Fibroblast of lung (primary cell): ENCODE measurements around the gene IGSF9. TPM values are rescaled to one million over a fixed set of nuclear protein-coding genes. Genes with fewer than 3 reads are reported as not detected.
A peak's percentile ranks its signal among the peaks of the same experiment; 100 is the strongest.
"Not testable (repeated sequence)": the region's sequence is repeated elsewhere in the genome, so short reads cannot be mapped to it uniquely, and the experiment has no call there.

ENCODE experiments used
- DNase-seq, 2 donors: peaks; one replicate each; pipeline versions ENCODE4 v3.0.0 to v3.0.0-alpha.2; 2010; ENCODE audit warnings: low read depth in 2 of 2
- H2AFZ ChIP-seq: 2 replicates; pipeline ENCODE4 v1.5.1; 2012; ENCODE audit warnings: low read length, control low read depth, inconsistent platforms
- H3K27ac ChIP-seq: 2 replicates; pipeline ENCODE4 v1.5.1; 2011; ENCODE audit warnings: low read length, control low read depth; ENCODE audit not compliant: insufficient read depth
- H3K27me3 ChIP-seq: 2 replicates; pipeline ENCODE4 v1.5.1; 2011; ENCODE audit warnings: mild to moderate bottlenecking, low read length; ENCODE audit not compliant: control insufficient read depth, insufficient read depth
- H3K36me3 ChIP-seq: 2 replicates; pipeline ENCODE4 v1.5.1; 2011; ENCODE audit warnings: low read length; ENCODE audit not compliant: control insufficient read depth, insufficient read depth
- H3K4me1 ChIP-seq: 2 replicates; pipeline ENCODE4 v1.5.1; 2011; ENCODE audit warnings: low read length; ENCODE audit not compliant: control insufficient read depth, insufficient read depth; ENCODE audit errors: extremely low read depth
- H3K4me2 ChIP-seq: 2 replicates; pipeline ENCODE4 v1.5.1; 2011; ENCODE audit warnings: low read length, control low read depth; ENCODE audit not compliant: insufficient read depth; ENCODE audit errors: extremely low read depth
- H3K4me3 ChIP-seq, 4 experiments: fragments of 200-600 bp in 1 of 4; sonication (generic) in 1 of 4; replicated peaks in 1 of 4; 2 replicates each; pipeline ENCODE4 v1.5.1; 2011 to 2016; ENCODE audit warnings: low read length in 4 of 4, low read depth in 3 of 4, mild to moderate bottlenecking in 3 of 4, control low read depth in 2 of 4, inconsistent platforms in 1 of 4, mixed read lengths in 1 of 4; ENCODE audit not compliant: insufficient read depth in 1 of 4; ENCODE audit errors: control extremely low read depth in 1 of 4
- H3K79me2 ChIP-seq: 2 replicates; pipeline ENCODE4 v1.5.1; 2012; ENCODE audit warnings: mild to moderate bottlenecking, low read length, inconsistent platforms; ENCODE audit not compliant: control insufficient read depth, insufficient read depth
- H3K9ac ChIP-seq: 2 replicates; pipeline ENCODE4 v1.5.1; 2011; ENCODE audit warnings: mild to moderate bottlenecking, low read length, control low read depth; ENCODE audit not compliant: insufficient read depth
- H3K9me3 ChIP-seq: 2 replicates; pipeline ENCODE4 v1.5.1; 2012; ENCODE audit warnings: low read depth, low read length; ENCODE audit not compliant: control insufficient read depth, insufficient read depth
- H4K20me1 ChIP-seq: 2 replicates; pipeline ENCODE4 v1.5.1; 2011; ENCODE audit warnings: low read length; ENCODE audit not compliant: control insufficient read depth, insufficient read depth; ENCODE audit errors: extremely low read depth
- CTCF ChIP-seq, 2 donors: IDR thresholded peaks in 1 of 2; conservative IDR thresholded peaks in 1 of 2; 1 replicate in 1 of 2; 2 replicates in 1 of 2; pipeline ENCODE4 v1.5.1; 2011 to 2012; ENCODE audit warnings: low read length in 2 of 2, control low read depth in 1 of 2, inconsistent platforms in 1 of 2, low read depth in 1 of 2, mild to moderate bottlenecking in 1 of 2
- EZH2 ChIP-seq: IDR thresholded peaks from 2 replicates; pipeline ENCODE4 v1.5.1; 2012; ENCODE audit warnings: low read length, control low read depth, mild to moderate bottlenecking; ENCODE audit errors: missing control alignments
- polyA plus RNA-seq, 2 donors: library from polyadenylated mRNA; depleted of rRNA in 1 of 2; stranded (reverse) in 1 of 2; unstranded in 1 of 2; fragments of >200 nt; gene quantifications; 2 replicates each; pipeline ENCODE4 v1.2.1, GENCODE V29; 2011 to 2012; ENCODE audit warnings: missing spikeins in 1 of 2
- total RNA-seq: library from RNA; depleted of rRNA; stranded (reverse); fragments of >200 nt; gene quantifications from 2 replicates; pipeline ENCODE4 v1.2.1, GENCODE V29; 2014

Gene IGSF9
- total and polyA plus RNA-seq, 2 donors (not counting 1 experiment from before 2014, with no cell fraction given), result under 0.01 TPM; not detected in 1

GRCh38 chr1:159900755-159901360 is 44.6 kb downstream of the IGSF9 start:
- Histone ChIP-seq H3K79me2 (no peaks in the 10 kb centered on the region), H3K27ac (no peak overlapping the region), H2AFZ (no peak overlapping the region), H3K27me3 (no peaks in the 10 kb centered on the region), H4K20me1 (no peaks in the 10 kb centered on the region), H3K4me3 (no peak overlapping the region), H3K36me3 (no peaks in the 10 kb centered on the region), H3K4me2 (no peak overlapping the region), H3K4me1 (peaks cover 3% of the 10 kb centered on the region), H3K9me3 (no peaks in the 10 kb centered on the region), H3K9ac (no peak overlapping the region)
- TF ChIP-seq EZH2 (no peak), CTCF (conservative IDR thresholded peaks at IDR 0.05 in 1 of 2, IDR thresholded peaks at IDR 0.05 in 1 of 2; ENCODE audit: low read depth in 1 of 2, low read length in 2 of 2) (no peak)
- DNase-seq, result no peak

GRCh38 chr1:159900086-159900680 is 45.2 kb downstream of the IGSF9 start, which contains the start of gene CFAP45:
Gene CFAP45 (minus strand): TSS chr1:159900165. CDS start chr1:159900098, 67 bp downstream.
- TF ChIP-seq CTCF (conservative IDR thresholded peaks at IDR 0.05 in 1 of 2, IDR thresholded peaks at IDR 0.05 in 1 of 2; ENCODE audit: low read depth in 1 of 2, low read length in 2 of 2) (no peak), EZH2 (no peak)
- no peak within 1 kb of the TSS for H3K9ac ChIP-seq

GRCh38 chr1:159899634-159900033 is 45.8 kb downstream of the IGSF9 start:
- not testable (repeated sequence) for H2AFZ ChIP-seq

More at GRCh38 chr1:159900086-159900680, 45.2 kb downstream of the IGSF9 start, which contains the start of gene CFAP45:
- no peak within 1 kb of the TSS for H3K4me3 ChIP-seq
- no peaks in the 10 kb centered on the region for H3K9me3 ChIP-seq
- no peaks in the 10 kb centered on the region for H4K20me1 ChIP-seq
- H3K36me3 ChIP-seq, result no peaks in the 10 kb centered on the region
- H3K4me2 ChIP-seq, result no peak within 1 kb of the TSS
- peak within 1 kb of the TSS; percentile 59 for H3K27ac ChIP-seq
- no peaks in the 10 kb centered on the region for H3K27me3 ChIP-seq
- no peak within 1 kb of the TSS for H2AFZ ChIP-seq
- peaks cover 3% of the 10 kb centered on the region for H3K4me1 ChIP-seq
- peak; percentile 77 for DNase-seq
- H3K79me2 ChIP-seq, result no peaks in the 10 kb centered on the region

More at GRCh38 chr1:159899634-159900033, 45.8 kb downstream of the IGSF9 start:
- not testable (repeated sequence) for H3K4me3 ChIP-seq, H3K79me2 ChIP-seq, H3K9ac ChIP-seq, H3K4me2 ChIP-seq, DNase-seq, H3K4me1 ChIP-seq, H4K20me1 ChIP-seq, H3K9me3 ChIP-seq, H3K27me3 ChIP-seq, H3K36me3 ChIP-seq
- H3K27ac ChIP-seq, result peak overlapping the region; percentile 59
